Neutrophil (primary cell): ENCODE data around the gene SPP2.

Experiments
- H3K27ac ChIP-seq: fragments of 200-600 bp; sonication (generic); 2 replicates; pipeline ENCODE4 v1.5.1; 2016; ENCODE audit warnings: mild to moderate bottlenecking, moderate library complexity
- H3K27me3 ChIP-seq: fragments of 200-600 bp; sonication (generic); 2 replicates; pipeline ENCODE4 v1.6.0; 2016; ENCODE audit warnings: mild to moderate bottlenecking
- H3K36me3 ChIP-seq: fragments of 200-600 bp; sonication (generic); 2 replicates; pipeline ENCODE4 v1.5.1; 2017
- H3K4me1 ChIP-seq, 2 experiments: fragments of 200-600 bp in 1 of 2; sonication (generic) in 1 of 2; 1 replicate in 1 of 2; 2 replicates in 1 of 2; pipeline versions ENCODE4 v1.5.1 to v1.6.1; 2013 to 2016; ENCODE audit warnings: low read depth in 1 of 2, low read length in 1 of 2, mild to moderate bottlenecking in 1 of 2, moderate library complexity in 1 of 2; ENCODE audit not compliant: control insufficient read depth in 1 of 2, insufficient read depth in 1 of 2
- H3K4me3 ChIP-seq, 2 experiments: fragments of 200-600 bp in 1 of 2; sonication (generic) in 1 of 2; 1 replicate in 1 of 2; 2 replicates in 1 of 2; pipeline ENCODE4 v1.5.1; 2013 to 2016; ENCODE audit warnings: low read depth in 1 of 2, low read length in 1 of 2, mild to moderate bottlenecking in 1 of 2, moderate library complexity in 1 of 2
- H3K9me3 ChIP-seq: fragments of 200-600 bp; sonication (generic); 2 replicates; pipeline ENCODE4 v1.5.1; 2016
- CTCF ChIP-seq: fragments of 200-600 bp; sonication (generic); IDR thresholded peaks from 2 replicates; pipeline ENCODE4 v1.5.1; 2016; ENCODE audit warnings: antibody characterized with exemption

Gene SPP2

GRCh38 chr2:234076451-234076850, 25.9 kb downstream of the SPP2 start:
- H3K27me3 ChIP-seq: no peaks in the 10 kb centered on the region
- H3K27ac ChIP-seq: no peak overlapping the region

DNA sequence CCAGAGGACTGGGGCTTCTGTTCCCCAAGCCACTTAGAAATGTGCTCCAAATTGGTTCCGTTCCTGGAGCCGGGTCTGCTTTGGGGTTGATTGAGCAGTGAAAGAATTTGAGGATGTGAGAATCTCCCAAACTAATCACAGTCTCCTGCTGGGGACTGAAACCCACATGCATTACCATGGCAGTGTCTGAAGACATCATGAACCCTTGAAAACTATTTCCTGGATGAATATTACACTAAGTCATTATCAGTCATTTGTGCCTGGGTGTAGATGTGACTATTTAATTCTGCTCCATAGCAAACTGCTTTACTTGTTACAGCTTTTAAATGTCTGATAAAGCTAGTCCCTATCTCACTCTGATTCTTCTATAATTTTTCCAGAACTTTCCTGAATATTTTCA, 27.6 kb downstream of the SPP2 start:
- Histone ChIP-seq H3K27ac (no peak overlapping the region), H3K27me3 (no peaks in the 10 kb centered on the region), H3K4me3 (no peak overlapping the region), H3K9me3 (no peaks in the 10 kb centered on the region), H3K4me1 (no peaks in the 10 kb centered on the region), H3K36me3 (no peaks in the 10 kb centered on the region)
- no peak for TF ChIP-seq CTCF

More at GRCh38 chr2:234076451-234076850, 25.9 kb downstream of the SPP2 start:
- Histone ChIP-seq H3K36me3 (no peaks in the 10 kb centered on the region), H3K4me3 (no peak overlapping the region), H3K4me1 (no peaks in the 10 kb centered on the region), H3K9me3 (no peaks in the 10 kb centered on the region)
- TF ChIP-seq CTCF: no peak

DNA sequence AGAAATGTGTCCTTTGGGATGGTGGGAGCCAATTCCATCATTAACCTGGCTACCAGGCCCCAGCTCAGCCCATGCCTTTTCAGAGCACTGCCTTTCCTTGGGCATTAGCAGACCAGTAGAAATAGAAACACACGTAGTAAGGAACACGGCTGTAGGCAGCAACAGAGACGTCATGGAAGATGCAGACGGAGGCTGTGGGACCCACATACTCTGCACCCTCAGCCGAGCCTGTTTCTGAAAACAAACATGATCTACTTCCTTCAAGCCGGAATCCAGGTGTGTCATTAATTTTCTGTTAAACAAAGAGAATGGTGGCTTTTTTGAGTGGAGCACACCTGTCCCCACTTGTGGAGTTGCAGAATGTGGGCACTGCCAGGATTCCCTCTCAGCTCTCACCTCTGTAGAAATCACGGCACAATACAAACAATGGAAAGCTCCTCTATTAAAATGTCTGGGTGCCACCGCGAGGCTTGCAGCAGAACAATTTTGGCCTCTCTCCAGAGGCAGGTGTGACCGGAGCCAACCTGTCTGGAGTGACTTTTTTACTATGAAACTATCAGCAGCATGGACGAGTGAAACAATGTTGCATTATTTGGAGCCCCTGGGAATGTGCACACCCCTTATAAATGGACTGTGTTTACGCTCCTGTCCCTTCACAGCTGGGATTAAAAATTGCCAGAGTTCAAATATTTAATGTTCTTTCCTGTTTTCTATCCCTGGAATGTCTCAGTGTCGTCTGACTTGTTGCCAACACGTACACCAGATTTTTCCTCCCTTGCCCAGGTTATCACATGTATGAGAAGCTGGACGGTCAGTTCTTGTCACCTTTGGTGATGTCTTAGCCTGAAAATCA, 31.7 kb downstream of the SPP2 start:
- H3K9me3 ChIP-seq: no peaks in the 10 kb centered on the region
- TF ChIP-seq CTCF: no peak
- no peaks in the 10 kb centered on the region for H3K4me1 ChIP-seq
- no peaks in the 10 kb centered on the region for H3K27me3 ChIP-seq
- H3K36me3 ChIP-seq: no peaks in the 10 kb centered on the region
- H3K27ac ChIP-seq: no peak overlapping the region
- no peak overlapping the region for H3K4me3 ChIP-seq

GRCh38 chr2:234083572-234084348, 33.3 kb downstream of the SPP2 start:
- Histone ChIP-seq H3K36me3 (no peaks in the 10 kb centered on the region), H3K4me3 (no peak overlapping the region), H3K9me3 (no peaks in the 10 kb centered on the region), H3K4me1 (no peaks in the 10 kb centered on the region), H3K27ac (no peak overlapping the region), H3K27me3 (no peaks in the 10 kb centered on the region)
- TF ChIP-seq CTCF: no peak

GRCh38 chr2:234091432-234091879, 41.0 kb downstream of the SPP2 start:
- no peak overlapping the region for H3K4me3 ChIP-seq
- TF ChIP-seq CTCF: no peak
- no peak overlapping the region for H3K27ac ChIP-seq
- no peaks in the 10 kb centered on the region for H3K27me3 ChIP-seq
- H3K9me3 ChIP-seq: no peaks in the 10 kb centered on the region
- H3K36me3 ChIP-seq: no peaks in the 10 kb centered on the region
- H3K4me1 ChIP-seq: no peaks in the 10 kb centered on the region
